ENCODE results near the gene IFITM2. TPM values are rescaled to one million over a fixed set of nuclear protein-coding genes. Genes with fewer than 3 reads are reported as not detected.
"Not testable (repeated sequence)": the region's sequence is repeated elsewhere in the genome, so short reads cannot be mapped to it uniquely, and the experiment has no call there.

Gene IFITM2
- polyA plus RNA-seq, 5 donors: 108 to 193 (median 143) TPM

DNA sequence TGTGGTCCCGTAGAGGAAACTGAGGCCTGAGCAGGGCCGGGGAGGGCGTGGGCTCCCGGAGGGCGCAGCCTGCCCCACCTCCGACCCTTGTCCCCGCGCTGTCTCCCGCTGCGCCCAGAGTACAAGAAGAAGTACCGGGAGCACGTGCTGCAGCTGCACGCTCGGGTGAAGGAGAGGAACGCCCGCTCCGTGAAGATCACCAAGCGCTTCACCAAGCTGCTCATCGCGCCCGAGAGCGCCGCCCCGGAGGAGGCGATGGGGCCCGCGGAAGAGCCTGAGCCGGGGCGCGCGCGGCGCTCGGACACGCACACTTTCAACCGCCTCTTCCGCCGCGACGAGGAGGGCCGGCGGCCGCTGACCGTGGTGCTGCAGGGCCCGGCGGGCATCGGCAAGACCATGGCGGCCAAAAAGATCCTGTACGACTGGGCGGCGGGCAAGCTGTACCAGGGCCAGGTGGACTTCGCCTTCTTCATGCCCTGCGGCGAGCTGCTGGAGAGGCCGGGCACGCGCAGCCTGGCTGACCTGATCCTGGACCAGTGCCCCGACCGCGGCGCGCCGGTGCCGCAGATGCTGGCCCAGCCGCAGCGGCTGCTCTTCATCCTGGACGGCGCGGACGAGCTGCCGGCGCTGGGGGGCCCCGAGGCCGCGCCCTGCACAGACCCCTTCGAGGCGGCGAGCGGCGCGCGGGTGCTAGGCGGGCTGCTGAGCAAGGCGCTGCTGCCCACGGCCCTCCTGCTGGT is 27.5 kb upstream of the IFITM2 start:
- no peak for DNase-seq

DNA sequence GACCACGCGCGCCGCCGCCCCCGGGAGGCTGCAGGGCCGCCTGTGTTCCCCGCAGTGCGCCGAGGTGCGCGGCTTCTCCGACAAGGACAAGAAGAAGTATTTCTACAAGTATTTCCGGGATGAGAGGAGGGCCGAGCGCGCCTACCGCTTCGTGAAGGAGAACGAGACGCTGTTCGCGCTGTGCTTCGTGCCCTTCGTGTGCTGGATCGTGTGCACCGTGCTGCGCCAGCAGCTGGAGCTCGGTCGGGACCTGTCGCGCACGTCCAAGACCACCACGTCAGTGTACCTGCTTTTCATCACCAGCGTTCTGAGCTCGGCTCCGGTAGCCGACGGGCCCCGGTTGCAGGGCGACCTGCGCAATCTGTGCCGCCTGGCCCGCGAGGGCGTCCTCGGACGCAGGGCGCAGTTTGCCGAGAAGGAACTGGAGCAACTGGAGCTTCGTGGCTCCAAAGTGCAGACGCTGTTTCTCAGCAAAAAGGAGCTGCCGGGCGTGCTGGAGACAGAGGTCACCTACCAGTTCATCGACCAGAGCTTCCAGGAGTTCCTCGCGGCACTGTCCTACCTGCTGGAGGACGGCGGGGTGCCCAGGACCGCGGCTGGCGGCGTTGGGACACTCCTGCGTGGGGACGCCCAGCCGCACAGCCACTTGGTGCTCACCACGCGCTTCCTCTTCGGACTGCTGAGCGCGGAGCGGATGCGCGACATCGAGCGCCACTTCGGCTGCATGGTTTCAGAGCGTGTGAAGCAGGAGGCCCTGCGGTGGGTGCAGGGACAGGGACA is 26.7 kb upstream of the IFITM2 start:
- no peak for DNase-seq

DNA sequence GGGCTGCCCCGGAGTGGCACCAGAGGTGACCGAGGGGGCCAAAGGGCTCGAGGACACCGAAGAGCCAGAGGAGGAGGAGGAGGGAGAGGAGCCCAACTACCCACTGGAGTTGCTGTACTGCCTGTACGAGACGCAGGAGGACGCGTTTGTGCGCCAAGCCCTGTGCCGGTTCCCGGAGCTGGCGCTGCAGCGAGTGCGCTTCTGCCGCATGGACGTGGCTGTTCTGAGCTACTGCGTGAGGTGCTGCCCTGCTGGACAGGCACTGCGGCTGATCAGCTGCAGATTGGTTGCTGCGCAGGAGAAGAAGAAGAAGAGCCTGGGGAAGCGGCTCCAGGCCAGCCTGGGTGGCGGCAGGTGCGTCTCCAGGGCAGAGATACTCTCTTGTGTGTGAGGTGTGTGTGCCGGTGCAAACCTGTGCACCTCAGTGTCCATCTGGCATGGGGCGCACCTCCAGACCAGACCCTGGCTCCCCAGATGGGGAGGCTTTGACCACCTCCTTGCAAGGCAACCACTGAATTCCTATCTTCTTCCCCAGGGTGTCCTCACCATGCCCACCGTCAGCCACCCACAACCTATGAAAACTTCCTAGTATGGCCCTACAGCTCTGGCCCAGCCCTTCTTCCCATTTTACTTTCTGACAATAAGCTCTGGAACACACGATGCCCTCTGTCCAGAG is 26.0 kb upstream of the IFITM2 start:
- no peak for DNase-seq

DNA sequence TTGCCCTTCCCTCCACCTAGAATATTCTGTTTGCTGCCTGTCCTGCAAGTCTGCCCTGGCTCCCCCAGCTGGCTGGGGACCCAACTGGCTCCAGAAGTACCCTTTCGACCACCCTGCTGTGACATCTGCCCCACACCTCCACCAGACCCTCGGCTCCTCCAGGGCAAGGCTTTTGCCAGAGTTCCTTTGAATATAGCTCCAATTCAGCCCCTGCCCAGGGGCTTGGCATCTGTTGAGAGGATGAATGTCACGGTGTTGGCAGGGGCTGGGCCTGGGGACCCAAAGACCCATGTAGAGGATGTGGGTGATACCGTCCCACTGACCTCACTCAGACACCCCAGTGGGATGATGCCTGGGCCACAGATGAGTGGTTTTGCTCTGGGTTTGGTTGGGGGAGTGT is 25.4 kb upstream of the IFITM2 start:
- DNase-seq: no peak

DNA sequence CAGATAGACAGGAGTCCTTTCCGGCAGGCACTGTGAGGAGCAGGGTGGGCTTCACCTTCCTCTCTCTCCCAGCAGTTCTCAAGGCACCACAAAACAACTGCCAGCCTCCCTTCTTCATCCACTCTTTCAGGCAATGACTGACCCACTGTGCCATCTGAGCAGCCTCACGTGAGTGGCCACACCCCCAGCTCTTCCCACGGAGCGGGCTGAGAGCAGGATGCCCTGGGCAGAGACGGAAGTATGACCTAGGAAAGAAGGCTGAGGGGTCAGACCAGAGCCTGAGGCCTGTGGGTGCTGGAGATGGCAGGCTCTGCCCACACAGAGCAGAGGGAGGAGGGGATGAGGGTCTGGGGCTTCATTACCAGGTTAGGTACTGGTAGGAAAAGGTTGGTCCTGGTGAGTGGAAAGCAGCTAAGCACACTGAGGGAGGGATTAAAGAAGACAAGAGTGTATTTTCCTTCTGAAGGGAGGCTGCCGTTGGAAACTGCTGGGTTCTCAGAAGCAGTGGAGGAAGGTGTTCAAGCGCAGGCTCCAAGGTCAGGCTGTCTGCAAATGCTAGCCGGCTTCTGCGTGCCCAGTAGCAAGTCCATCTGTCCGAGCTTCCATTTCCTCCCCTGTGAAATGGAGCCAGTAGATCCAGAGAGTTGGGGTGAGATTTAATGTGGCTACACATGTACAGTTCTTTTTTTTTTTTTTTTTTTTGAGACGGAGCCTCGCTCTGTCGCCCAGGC is 24.8 kb upstream of the IFITM2 start:
- no peak for DNase-seq

DNA sequence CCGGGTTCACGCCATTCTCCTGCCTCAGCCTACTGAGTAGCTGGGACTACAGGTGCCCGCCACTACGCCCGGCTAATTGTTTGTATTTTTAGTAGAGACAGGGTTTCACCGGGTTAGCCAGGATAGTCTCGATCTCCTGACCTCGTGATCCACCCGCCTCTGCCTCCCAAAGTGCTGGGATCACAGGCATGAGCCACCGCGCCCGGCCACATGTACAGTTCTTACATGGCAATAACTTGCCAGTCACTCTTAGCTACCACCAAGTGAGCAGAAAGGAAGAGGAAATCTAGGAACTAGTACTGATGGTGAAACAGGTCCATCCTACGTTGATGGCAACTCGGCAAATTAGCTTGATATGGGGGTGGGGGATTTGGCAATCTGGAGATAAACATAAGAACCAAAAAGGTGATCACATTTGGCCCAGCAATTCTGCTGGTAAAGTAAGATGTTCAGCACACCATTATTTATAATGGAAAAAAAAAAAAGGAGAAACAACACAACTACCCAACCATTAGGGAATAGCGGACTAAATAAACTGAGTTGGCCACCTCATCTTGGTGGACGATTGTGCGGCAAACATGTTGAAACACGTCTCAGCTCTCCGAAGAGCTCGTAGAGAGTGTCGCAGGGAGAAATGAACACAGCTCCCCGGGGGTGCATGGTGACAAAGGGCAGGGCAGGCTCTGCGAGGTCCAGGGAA is 24.1 kb upstream of the IFITM2 start:
- DNase-seq: no peak

GRCh38 chr11:284105-285020 is 23.3 kb upstream of the IFITM2 start:
- DNase-seq: no peak

- no peak for DNase-seq
Observed at GRCh38 chr11:285021-285893, 22.4 kb upstream of the IFITM2 start.

GRCh38 chr11:285894-286220 is 21.8 kb upstream of the IFITM2 start:
- DNase-seq: no peak

DNA sequence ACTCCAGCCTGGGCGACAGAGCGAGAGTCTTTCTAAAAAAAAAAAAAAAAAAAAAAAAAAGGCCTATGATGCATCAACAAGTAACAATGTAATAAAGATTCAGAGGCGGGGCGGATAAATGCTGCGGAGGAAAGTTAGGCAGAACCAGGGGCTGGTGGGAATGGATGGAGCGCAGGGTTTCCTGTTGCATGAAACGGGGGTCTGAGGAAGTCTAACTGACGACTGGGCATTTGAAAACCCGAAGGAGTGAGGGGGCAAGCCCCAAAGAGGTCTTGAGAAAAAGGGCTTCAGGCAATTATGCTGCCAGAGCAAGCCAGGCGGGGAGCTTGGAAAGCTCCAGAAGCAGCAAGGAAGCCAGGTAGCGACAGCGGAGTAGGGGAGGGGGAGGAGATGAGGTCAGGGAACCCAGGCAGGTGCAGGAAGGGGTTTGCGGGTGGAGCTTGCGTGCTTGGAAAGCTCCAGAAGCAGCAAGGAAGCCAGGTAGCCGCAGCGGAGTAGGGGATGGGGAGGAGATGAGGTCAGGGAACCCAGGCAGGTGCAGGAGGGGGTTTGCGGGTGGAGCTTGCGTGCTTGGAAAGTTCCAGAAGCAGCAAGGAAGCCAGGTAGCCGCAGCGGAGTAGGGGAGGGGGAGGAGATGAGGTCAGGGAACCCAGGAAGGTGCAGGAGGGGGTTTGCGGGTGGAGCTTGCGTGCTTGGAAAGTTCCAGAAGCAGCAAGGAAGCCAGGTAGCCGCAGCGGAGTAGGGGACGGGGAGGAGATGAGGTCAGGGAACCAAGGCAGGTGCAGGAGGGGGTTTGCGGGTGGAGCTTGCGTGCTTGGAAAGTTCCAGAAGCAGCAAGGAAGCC is 20.4 kb upstream of the IFITM2 start:
- not testable (repeated sequence) for DNase-seq

DNA sequence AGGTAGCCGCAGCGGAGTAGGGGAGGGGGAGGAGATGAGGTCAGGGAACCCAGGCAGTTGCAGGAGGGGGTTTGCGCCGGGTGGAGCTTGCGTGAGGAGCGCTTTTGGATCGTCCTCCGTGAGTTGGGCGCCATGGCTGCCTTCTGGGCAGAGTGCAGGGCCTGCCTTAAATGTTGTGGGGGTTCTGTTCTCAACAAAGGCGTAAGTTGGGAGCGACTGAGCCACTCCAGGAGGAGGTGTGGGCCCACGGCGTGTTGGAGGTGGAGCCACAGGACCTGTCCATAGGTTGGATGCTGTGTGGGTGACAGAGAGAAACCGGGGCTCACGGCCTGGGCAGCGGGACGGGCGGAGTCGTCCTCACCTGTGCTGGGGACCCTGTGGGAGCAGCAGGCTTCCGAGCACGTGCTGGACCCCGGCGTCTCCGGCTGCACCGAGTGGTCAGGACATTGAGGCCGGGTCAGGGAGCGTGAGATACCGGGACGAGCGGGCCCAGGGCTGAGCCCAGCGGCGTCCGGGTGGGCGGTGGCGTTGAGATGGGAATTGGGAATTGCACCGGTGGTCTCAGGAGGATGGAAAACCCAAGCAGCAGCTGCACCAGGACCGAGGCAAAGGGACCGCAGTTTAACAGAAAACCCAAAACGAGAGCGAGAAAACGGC is 19.7 kb upstream of the IFITM2 start:
- DNase-seq: no peak

DNA sequence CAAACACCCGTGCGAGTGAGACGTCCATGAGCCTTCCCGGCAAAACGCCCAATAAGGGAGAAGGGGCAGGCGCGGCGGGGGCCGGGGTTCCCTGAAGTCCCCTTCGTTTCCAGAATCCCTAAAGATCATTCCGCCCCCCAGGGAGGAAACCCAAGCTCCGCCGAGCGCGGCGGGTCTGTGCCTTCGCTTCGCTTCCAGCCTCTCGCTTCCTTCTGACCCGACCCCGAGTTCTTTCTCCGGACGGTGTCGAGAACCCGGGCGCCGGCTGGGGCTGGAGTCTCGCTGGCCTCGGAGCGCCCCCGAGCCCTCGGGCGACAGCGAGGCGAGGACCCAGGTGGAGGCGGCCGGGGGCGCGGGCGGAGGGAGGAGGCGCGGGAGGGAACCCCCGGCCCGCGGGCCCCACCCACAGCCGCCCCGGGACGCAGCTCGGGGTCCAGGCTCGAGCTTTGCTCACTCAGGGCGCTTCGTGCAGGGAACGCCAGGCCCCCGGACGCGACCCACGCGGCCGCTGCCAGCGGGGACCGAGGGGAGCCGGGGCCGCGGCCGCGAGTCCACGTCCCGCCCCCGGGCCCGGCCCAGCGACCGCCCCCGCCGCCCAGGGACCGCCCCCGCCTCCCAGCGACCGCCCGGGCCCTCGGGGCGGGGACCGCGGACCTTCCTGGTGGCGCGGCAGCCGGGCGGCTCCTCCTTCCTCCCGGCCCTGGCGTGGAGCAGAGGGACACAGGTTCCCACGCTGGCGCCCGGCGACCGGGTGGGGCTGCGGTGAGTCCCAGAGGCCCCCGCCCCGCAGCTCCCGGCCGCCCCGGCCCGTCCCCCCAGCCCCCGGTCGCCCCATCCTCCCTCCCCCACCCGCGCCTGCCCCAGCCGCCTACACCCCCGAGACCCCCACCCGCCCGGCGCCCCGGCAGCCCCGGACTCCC is 18.9 kb upstream of the IFITM2 start, which contains the start of gene PGGHG:
TSS of gene PGGHG (plus strand) at position 649 of the 920 bp plus-strand sequence. CDS start 691 bp downstream, outside the sequence.
- no peak for DNase-seq

GRCh38 chr11:289398-289711 is 18.3 kb upstream of the IFITM2 start:
- no peak for DNase-seq

GRCh38 chr11:289712-290620 is 17.6 kb upstream of the IFITM2 start:
- no peak for DNase-seq

GRCh38 chr11:290621-291231 is 16.9 kb upstream of the IFITM2 start:
- no peak for DNase-seq
